Progenitor cell of endocrine pancreas (in vitro differentiated cells): ENCODE measurements around the gene TERF2IP. TPM values are rescaled to one million over a fixed set of nuclear protein-coding genes. Genes with fewer than 3 reads are reported as not detected.

ENCODE experiments used
- DNase-seq: peaks from one replicate; pipeline ENCODE4 v3.0.0; 2021; ENCODE audit warnings: low spot score; ENCODE audit not compliant: unreplicated experiment
- H3K27ac Mint-ChIP-seq: 2 replicates; pipeline ENCODE4 v1.8.0; 2021; ENCODE audit warnings: mild to moderate bottlenecking, moderate library complexity, mixed read lengths
- H3K27me3 Mint-ChIP-seq: 2 replicates; pipeline ENCODE4 v1.8.0; 2021; ENCODE audit warnings: mixed read lengths
- H3K36me3 Mint-ChIP-seq: 2 replicates; pipeline ENCODE4 v1.8.0; 2022; ENCODE audit warnings: mixed read lengths; ENCODE audit not compliant: insufficient read depth
- H3K4me1 Mint-ChIP-seq: 2 replicates; pipeline ENCODE4 v1.8.0; 2021; ENCODE audit warnings: low read depth, mixed read lengths
- H3K4me3 Mint-ChIP-seq: 2 replicates; pipeline ENCODE4 v1.8.0; 2021; ENCODE audit warnings: low read depth, mild to moderate bottlenecking, moderate library complexity, mixed read lengths
- H3K9me3 Mint-ChIP-seq: 2 replicates; pipeline ENCODE4 v1.8.0; 2021; ENCODE audit warnings: low read depth, mixed read lengths
- total RNA-seq: library from RNA; stranded (reverse); gene quantifications from 2 replicates; pipeline ENCODE4 v1.2.1, GENCODE V29; 2021
- TF ChIP-seq, protein P1 (sequence below): fragments of 200-600 bp; sonication (generic); IDR thresholded peaks from one replicate; pipeline ENCODE4 v1.5.0; 2021; ENCODE audit warnings: antibody characterized with exemption, mild to moderate bottlenecking; ENCODE audit not compliant: unreplicated experiment

TERF2IP gene
- total RNA-seq, 1 donor from 2014 or later, result 43.0 TPM

DNA sequence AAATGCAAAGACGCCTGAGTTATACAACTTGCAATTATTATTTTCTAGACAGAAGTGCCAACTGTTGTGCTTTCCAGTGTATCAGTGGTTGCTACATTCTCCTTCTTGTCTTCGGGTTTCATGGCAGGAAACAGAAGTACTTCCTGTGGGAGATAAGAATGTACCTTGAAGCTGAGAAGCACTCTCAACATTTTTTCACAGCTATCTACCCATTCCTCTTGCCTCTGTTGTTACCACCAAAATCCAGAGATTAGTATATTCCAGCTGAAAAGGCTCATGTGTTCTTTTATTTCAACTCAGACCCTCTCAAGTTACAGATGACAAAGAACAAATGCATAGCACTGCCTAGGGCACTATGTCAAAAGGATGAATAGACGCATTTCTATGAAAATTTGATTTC, 19.7 kb upstream of the TERF2IP start:
- Mint-ChIP-seq H3K27me3 (no peaks in the 10 kb centered on the region), H3K9me3 (no peaks in the 10 kb centered on the region), H3K4me3 (no peak overlapping the region), H3K27ac (no peak overlapping the region), H3K36me3 (peaks cover 35% of the 10 kb centered on the region), H3K4me1 (peaks cover 8% of the 10 kb centered on the region)
- TF ChIP-seq, protein P1, sequence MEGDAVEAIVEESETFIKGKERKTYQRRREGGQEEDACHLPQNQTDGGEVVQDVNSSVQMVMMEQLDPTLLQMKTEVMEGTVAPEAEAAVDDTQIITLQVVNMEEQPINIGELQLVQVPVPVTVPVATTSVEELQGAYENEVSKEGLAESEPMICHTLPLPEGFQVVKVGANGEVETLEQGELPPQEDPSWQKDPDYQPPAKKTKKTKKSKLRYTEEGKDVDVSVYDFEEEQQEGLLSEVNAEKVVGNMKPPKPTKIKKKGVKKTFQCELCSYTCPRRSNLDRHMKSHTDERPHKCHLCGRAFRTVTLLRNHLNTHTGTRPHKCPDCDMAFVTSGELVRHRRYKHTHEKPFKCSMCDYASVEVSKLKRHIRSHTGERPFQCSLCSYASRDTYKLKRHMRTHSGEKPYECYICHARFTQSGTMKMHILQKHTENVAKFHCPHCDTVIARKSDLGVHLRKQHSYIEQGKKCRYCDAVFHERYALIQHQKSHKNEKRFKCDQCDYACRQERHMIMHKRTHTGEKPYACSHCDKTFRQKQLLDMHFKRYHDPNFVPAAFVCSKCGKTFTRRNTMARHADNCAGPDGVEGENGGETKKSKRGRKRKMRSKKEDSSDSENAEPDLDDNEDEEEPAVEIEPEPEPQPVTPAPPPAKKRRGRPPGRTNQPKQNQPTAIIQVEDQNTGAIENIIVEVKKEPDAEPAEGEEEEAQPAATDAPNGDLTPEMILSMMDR, result no peak
- no peak for DNase-seq

DNA sequence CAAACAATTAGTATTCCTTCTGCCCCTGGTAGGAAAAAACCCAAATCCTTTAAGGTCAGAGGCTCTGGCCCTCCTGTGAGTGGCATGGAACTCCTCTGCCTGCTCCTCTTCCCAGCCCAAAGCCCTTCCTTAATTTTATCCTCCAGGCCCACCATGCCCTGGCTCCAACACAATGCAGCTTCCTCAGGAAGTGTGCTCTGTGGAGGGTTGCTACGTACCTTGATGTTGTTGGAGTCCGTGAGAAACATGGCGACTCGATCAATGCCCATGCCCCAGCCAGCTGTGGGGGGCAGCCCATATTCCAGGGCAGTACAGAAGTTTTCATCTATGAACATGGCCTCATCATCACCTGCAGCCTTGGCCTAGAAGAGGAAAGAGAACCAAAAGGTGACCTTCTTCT, 19.2 kb upstream of the TERF2IP start:
- Mint-ChIP-seq H3K27me3 (no peaks in the 10 kb centered on the region), H3K9me3 (no peaks in the 10 kb centered on the region), H3K4me1 (peaks cover 13% of the 10 kb centered on the region), H3K27ac (no peak overlapping the region), H3K4me3 (no peak overlapping the region), H3K36me3 (peaks cover 38% of the 10 kb centered on the region)
- TF ChIP-seq, protein P1, result no peak
- no peak for DNase-seq

DNA sequence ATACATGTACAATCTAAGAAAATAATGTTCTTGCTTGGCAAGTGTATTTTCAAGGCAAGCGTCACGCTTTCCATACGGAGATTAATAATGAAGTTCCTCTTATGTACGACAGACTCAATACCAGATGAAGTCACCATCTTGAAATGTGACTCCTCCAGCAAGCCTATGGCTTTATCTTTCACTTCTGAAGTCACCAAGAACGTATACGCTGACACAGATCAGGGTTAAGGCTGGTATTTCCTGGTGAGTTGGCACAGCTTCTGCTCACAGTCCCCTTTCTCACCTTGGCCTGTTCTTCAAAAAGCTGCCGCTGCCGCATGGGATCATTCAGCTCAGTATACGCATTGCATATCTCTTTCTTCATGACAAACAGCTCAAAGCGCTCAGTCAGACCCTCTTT, 18.4 kb upstream of the TERF2IP start:
- no peak for DNase-seq
- Mint-ChIP-seq H3K27ac (no peak overlapping the region), H3K36me3 (peaks cover 45% of the 10 kb centered on the region)

DNA sequence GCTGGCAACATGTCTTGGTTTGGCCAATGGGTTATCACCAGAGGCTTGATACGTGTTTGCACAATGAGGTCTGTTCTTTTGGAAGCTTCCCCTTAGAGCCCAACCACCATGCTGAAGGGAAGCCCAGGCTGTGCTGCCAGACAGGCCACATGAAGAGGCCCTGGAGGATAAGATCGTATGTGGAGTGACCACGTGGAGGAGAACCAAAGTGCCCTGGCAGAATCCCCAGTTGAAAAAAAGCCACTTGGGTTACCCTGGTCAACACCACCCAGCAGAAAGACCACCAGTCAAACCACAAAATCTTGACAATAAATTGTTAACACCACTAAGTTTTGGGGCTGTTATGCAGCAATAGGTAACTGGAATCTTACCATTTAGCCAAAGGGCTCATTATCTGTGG, 17.5 kb upstream of the TERF2IP start:
- no peak for DNase-seq
- TF ChIP-seq, protein P1, result no peak
- peaks cover 14% of the 10 kb centered on the region for H3K4me1 Mint-ChIP-seq
- H3K36me3 Mint-ChIP-seq, result peaks cover 50% of the 10 kb centered on the region
- H3K27me3 Mint-ChIP-seq, result no peaks in the 10 kb centered on the region
- H3K27ac Mint-ChIP-seq, result no peak overlapping the region
- no peaks in the 10 kb centered on the region for H3K9me3 Mint-ChIP-seq
- H3K4me3 Mint-ChIP-seq, result no peak overlapping the region

More for the DNA sequence above, 18.4 kb upstream of the TERF2IP start:
- no peak overlapping the region for H3K4me3 Mint-ChIP-seq
- H3K4me1 Mint-ChIP-seq, result peaks cover 16% of the 10 kb centered on the region
- no peaks in the 10 kb centered on the region for H3K9me3 Mint-ChIP-seq
- no peaks in the 10 kb centered on the region for H3K27me3 Mint-ChIP-seq
- TF ChIP-seq, protein P1, result no peak

DNA sequence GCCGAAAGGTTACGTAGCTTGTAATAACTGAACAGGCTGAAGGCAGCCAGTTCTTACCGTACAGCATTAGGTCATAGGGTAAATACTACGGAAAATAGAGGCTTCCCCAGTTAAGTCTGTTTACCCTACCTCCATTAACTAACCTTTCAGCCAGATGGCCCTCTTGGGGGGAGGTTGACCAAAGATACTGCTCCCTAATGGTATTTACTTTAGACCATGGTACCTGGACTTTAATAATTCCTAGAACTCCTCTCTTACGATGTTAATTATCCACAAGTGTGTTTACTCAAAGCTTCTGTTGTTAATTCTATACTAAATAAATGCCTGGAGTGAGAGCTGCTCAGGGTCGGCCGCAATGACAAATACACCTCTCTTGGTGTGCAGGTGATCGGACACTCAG, 14.7 kb upstream of the TERF2IP start:
- Mint-ChIP-seq H3K36me3 (peaks cover 46% of the 10 kb centered on the region), H3K9me3 (no peaks in the 10 kb centered on the region), H3K27ac (peak overlapping the region; percentile 93), H3K27me3 (no peaks in the 10 kb centered on the region), H3K4me3 (no peak overlapping the region), H3K4me1 (peaks cover 14% of the 10 kb centered on the region)
- no peak for DNase-seq
- TF ChIP-seq, protein P1, result no peak
